ENCODE data around the gene RUNX2.

The RUNX2 gene

GRCh38 chr6:45576648-45577624 lies 248.8 kb downstream of the RUNX2 start:
- no peak for TF ChIP-seq CTCF (IDR thresholded peaks at IDR 0.05; ENCODE audit: insufficient read depth, low read length, poor library complexity, severe bottlenecking)
- Histone ChIP-seq H3K27me3 (replicated peaks; ENCODE audit: control insufficient read depth, insufficient read depth, low read length) (no peaks in the 10 kb centered on the region), H3K4me3 (replicated peaks; ENCODE audit: low read depth, low read length) (no peak overlapping the region), H3K36me3 (ENCODE audit: control insufficient read depth, insufficient read depth, low read length) (no peaks in the 10 kb centered on the region)
- DNase-seq (ENCODE audit: extremely low read depth, insufficient read length), result no peak

DNA sequence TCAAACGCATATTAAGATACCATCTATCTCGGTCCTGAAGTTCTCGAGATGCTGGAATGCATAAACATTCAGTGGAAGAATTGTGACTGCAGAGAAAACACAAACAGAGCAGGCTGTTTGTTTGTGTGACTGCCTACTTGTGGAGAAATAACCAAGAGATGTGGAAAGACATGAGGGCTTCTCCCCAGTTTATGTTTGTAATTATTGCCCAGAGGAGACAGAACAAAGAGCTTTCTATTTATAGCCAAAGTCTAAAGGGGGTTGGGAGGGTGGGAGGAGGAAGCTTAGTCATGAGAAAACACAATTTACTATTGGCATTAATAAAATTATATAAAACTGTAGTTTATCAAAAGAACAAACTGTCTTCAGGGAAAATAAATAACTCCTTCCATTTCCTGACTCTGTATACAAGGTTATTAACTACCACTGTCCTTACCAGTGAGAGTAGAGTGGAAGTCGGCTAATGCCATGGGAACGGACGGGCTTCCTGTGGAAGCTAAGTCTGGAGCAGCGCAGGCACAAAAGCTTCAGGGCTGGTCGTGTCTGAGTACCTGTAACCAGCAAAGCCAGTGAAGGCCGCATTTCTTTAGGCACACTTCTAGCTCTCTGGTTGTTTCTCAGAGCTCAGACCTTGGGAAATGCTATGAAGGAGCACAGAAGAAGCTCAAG lies 249.8 kb downstream of the RUNX2 start:
- H3K27me3 ChIP-seq (replicated peaks; ENCODE audit: control insufficient read depth, insufficient read depth, low read length), result no peaks in the 10 kb centered on the region
- H3K36me3 ChIP-seq (ENCODE audit: control insufficient read depth, insufficient read depth, low read length), result no peaks in the 10 kb centered on the region
- DNase-seq (ENCODE audit: extremely low read depth, insufficient read length), result no peak
- no peak overlapping the region for H3K4me3 ChIP-seq (replicated peaks; ENCODE audit: low read depth, low read length)
- no peak for TF ChIP-seq CTCF (IDR thresholded peaks at IDR 0.05; ENCODE audit: insufficient read depth, low read length, poor library complexity, severe bottlenecking)

DNA sequence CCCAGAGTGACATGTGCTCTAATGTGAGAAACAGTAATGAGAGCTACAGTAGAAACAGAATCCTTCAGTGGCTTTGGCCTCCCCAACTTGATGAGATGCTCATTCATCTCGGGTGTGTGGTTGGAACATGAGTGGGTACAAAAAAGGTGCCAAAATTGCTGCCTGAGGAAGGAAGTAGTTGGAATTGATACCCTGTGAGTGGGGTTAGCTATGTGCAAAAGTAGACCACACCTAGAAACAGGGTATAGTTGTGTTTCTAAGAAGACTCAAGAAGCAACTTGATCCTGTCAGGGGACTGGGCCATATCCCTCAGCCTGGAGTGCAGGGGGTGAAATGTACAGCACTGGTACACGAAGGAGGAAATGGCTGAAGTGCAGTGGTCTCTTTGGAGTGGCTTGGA lies 256.0 kb downstream of the RUNX2 start:
- Histone ChIP-seq H3K4me3 (replicated peaks; ENCODE audit: low read depth, low read length) (no peak overlapping the region), H3K36me3 (ENCODE audit: control insufficient read depth, insufficient read depth, low read length) (no peaks in the 10 kb centered on the region), H3K27me3 (replicated peaks; ENCODE audit: control insufficient read depth, insufficient read depth, low read length) (0 out of 2 replicates have a peak, but pooled peaks cover 2% of the 10 kb centered on the region)
- no peak for DNase-seq (ENCODE audit: extremely low read depth, insufficient read length)
- TF ChIP-seq CTCF (IDR thresholded peaks at IDR 0.05; ENCODE audit: insufficient read depth, low read length, poor library complexity, severe bottlenecking), result no peak

DNA sequence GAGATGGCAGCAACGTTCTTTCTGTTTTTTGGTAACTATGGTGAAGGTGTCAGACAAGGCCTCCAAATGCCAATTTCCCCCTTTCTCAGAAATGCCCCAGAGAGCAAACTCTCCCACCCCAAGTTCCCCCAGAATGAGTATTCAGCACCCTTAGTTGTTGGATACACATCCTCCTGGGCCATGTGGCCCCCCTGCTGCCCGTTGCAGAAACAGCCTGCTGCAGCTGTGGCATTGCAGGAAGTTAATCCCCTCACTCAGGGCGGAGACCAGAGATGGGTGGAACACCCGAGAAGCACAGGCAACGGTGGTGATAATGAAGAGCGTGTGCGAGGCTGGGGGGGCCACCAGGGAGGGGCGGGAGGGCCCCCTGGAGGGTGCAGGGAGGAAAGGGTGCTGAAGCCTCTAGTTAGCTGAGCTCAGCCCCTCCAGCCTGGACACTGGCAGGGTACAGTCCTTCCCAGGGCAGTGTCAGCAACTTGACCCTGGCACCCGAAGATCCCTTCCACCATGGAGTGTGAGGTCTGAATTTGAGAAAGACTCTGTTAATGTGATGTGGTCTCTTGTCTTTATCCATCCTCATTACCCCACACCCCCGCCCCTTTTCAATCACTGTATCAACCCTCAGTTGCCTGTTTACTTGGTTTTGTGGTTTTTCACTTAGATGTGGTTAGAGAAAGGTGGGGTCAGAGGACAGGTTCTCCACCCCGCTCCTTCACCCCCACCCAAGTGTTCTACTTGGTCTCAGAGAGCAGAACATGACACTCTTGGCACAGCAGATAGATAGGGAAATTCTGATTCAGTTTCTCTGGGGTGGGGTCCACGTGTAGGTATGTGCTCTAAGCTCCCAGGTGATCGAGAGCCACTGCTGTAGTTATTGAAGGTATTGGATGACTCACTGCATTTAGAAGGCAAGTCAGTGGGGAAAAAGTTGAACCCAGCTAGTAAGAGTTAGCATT lies 258.4 kb downstream of the RUNX2 start:
- no peak for TF ChIP-seq CTCF (IDR thresholded peaks at IDR 0.05; ENCODE audit: insufficient read depth, low read length, poor library complexity, severe bottlenecking)
- Histone ChIP-seq H3K4me3 (replicated peaks; ENCODE audit: low read depth, low read length) (no peak overlapping the region), H3K27me3 (replicated peaks; ENCODE audit: control insufficient read depth, insufficient read depth, low read length) (peaks cover 2% of the 10 kb centered on the region; the same call in 1 of the 2 replicates), H3K36me3 (ENCODE audit: control insufficient read depth, insufficient read depth, low read length) (no peaks in the 10 kb centered on the region)
- DNase-seq (ENCODE audit: extremely low read depth, insufficient read length), result no peak
